ENCODE measurements around the gene CIB4. TPM values are rescaled to one million over a fixed set of nuclear protein-coding genes. Genes with fewer than 3 reads are reported as not detected.
A peak's percentile ranks its signal among the peaks of the same experiment; 100 is the strongest.

CIB4 gene
- total RNA-seq, 4 donors from 2014 or later: 0.45 to 0.94 TPM; not detected in 2

DNA sequence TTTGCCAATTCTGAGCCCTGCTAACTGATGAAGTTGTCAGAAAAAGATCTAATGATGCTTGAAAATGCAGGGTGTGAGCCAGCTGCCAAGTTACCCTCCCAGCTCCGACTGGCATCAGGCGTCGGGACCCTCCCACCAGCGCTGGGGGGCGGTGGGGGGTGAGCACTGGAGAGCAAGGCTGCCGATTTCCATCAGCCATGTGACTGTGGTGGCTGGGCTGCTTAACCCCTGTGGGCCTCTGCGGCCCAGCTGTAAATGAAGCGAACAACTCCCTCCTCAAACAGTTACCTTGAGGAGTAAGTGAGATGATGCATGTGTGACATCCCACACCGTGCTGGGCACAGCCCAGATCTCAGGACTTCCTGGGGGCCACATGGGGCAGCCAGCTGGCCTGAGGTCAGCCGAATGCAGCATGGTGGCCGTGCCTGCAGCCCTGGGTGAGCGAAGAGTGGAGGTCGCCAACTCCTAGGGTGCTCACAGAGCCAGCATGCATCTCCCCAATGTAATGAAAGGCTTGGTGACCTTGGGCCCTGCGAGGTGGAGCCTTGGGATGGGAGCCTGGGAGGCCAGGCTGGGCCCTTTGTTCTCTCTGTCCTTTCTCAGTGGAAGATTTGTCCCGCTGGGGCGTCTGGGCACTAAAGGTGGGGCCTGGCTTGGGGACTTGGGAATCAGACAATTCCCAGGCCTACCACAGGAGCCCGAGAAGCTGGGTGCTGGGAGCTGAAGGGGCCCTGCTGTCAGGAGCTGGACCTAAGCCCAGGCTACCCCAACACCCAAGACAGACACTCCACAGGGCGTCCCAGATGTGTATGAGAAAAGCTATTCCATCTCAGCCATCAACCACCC is 25.1 kb downstream of the CIB4 start:
- peaks cover 45% of the 10 kb centered on the region in 2 donors for H3K4me1 ChIP-seq
- TF ChIP-seq POLR2A (IDR thresholded peaks at IDR 0.05): no peak
- no peak for TF ChIP-seq CTCF (IDR thresholded peaks at IDR 0.05)
- no peaks in the 10 kb centered on the region for H3K36me3 ChIP-seq
- peak in 1 of 2 donors; percentile 28 for DNase-seq
- H3K9me3 ChIP-seq: no peaks in the 10 kb centered on the region
- H3K27me3 ChIP-seq: no peaks in the 10 kb centered on the region
- no peak overlapping the region for H3K4me3 ChIP-seq (replicated peaks in 1 of 3)
- peak overlapping the region in 2 of 3 donors; percentile 90 to 92 for H3K27ac ChIP-seq
- intact Hi-C loops (cut with DNase I): no loop called here
- WGBS, 2 donors: 61 to 68% methylated on average over 11 to 18 of the region's 18 CpGs

GRCh38 chr2:26615336-26615859 is 25.8 kb downstream of the CIB4 start:
- peak in 1 of 6 experiments; percentile 41 for TF ChIP-seq CTCF (IDR thresholded peaks at IDR 0.05)
- no peak for TF ChIP-seq POLR2A (IDR thresholded peaks at IDR 0.05)
- Histone ChIP-seq H3K36me3 (no peaks in the 10 kb centered on the region), H3K27ac (peak overlapping the region; percentile 64 to 92 (median 90)), H3K27me3 (no peaks in the 10 kb centered on the region), H3K9me3 (no peaks in the 10 kb centered on the region), H3K4me1 (peaks cover 45 to 46% of the 10 kb centered on the region in 2 donors), H3K4me3 (replicated peaks in 1 of 3) (no peak overlapping the region)
- peak; percentile 30 to 41 for DNase-seq
- WGBS, 2 donors: 55 to 61% methylated on average over 9 to 10 of the region's 10 CpGs
- intact Hi-C loops (cut with DNase I): no loop called here

DNA sequence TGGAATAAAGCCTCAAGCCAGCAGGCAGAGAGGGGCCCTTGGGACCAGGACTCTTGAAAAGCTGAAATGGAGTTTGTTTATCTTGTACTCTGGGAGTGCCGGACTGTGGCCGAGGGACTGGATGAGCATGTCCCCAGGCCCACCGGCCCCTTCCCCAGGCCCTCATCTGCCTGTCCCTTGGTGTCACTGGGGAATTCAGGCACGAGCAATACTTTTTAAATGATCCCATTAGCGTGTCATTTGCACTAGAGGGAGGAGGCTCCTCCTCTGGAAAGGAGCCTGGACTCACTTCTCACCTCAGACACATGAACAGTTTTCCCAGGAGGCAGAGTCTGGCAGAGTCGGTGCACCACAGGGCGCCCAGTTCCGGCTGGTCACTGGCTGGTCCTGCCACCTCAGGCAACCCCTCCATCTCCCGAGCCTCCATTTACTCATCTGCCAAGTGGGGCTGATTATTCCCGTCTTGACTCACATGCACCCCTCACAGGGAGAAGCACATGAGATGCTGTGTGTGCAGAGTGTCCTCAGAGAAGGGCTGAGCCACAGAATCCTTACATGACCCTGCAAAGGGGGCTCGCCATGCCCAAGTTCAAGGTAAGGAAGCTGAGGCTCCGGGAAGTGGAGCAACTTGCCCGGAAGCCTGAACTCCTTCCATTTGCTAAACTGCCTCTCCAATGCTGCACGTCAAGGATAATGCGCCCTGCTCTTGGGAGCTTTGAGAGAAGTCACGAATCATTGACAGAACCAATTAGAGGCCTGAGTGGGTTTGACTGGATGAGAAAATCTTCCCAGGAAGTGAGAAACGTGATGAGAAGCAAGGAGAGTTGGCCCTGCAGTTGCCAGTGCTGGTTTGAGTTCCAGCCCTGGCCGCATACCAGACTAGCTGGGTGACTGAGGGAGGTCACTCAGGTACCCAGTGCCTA is 26.7 kb downstream of the CIB4 start:
- peak; percentile 79 for DNase-seq
- Histone ChIP-seq H3K36me3 (no peaks in the 10 kb centered on the region), H3K4me1 (peaks cover 50 to 55% of the 10 kb centered on the region in 2 donors), H3K4me3 (replicated peaks in 1 of 3) (no peak overlapping the region), H3K27me3 (no peaks in the 10 kb centered on the region), H3K27ac (peak overlapping the region; percentile 64 to 92 (median 90)), H3K9me3 (no peaks in the 10 kb centered on the region)
- intact Hi-C loops (cut with DNase I): no loop called here
- 34 to 39% methylated on average over 16 to 18 of the region's 18 CpGs for WGBS, 2 donors
- TF ChIP-seq POLR2A (IDR thresholded peaks at IDR 0.05) (peak in 1 of 2 donors; percentile 12), CTCF (IDR thresholded peaks at IDR 0.05) (no peak)

- no peak overlapping the region for H3K4me3 ChIP-seq (replicated peaks in 1 of 3)
- intact Hi-C loops (cut with DNase I): no loop called here
- H3K27me3 ChIP-seq: no peaks in the 10 kb centered on the region
- no peaks in the 10 kb centered on the region for H3K9me3 ChIP-seq
- DNase-seq: peak; percentile 67 to 69
- no peaks in the 10 kb centered on the region for H3K36me3 ChIP-seq
- TF ChIP-seq POLR2A (IDR thresholded peaks at IDR 0.05) (no peak), CTCF (IDR thresholded peaks at IDR 0.05) (no peak)
- peak overlapping the region; percentile 64 to 92 (median 90) for H3K27ac ChIP-seq
- H3K4me1 ChIP-seq: peaks cover 60 to 64% of the 10 kb centered on the region in 2 donors
- 28 to 42% methylated on average over 9 to 13 of the region's 13 CpGs for WGBS, 2 donors
Measured at GRCh38 chr2:26613241-26614215, 27.6 kb downstream of the CIB4 start.
